ENCODE data around the gene CEP170.

The CEP170 gene

GRCh38 chr1:243254927-243255790 lies at the start of gene CEP170:
CEP170 (minus strand) TSS chr1:243255281; CDS start chr1:243225280, 30,001 bp downstream.
- peak; percentile 92 for DNase-seq

DNA sequence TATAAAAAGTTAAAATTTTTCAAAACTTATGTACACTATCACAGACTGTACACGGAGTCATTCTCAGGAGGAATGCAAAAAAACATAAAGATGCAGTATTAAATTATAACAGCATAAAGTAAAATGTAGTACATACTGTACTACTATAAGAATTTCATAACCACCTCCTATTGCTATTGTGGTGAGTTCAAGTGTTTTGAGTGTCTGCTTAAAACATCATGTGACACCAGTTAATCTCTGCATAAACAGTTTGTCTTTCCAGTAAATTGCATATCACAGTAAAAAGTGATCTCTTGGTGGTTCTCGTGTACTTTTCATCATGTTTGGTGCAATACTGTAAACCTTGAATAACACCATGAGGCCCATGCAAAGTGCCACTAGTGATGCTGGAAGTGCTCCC lies 46.0 kb upstream of the CEP170 start:
- DNase-seq = no peak

DNA sequence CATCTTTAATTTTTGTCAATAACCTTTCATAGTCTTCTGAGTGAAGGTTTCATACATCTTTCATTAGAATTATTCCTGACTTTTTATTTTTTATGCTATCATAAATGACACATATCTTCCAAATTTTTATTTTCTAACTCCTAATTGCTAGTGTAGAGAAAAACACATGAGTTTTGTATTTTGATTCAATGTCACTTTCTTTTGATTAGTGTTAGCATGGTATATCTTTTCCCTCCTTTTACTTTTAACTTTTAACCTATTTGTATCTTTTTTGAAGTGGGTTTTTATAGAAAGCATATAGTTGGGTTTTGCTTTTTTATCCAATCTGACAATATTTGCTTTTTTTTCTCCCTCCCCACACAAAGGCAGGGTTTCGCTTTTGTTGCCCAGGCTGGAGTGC lies 44.0 kb upstream of the CEP170 start:
- no peak for DNase-seq

DNA sequence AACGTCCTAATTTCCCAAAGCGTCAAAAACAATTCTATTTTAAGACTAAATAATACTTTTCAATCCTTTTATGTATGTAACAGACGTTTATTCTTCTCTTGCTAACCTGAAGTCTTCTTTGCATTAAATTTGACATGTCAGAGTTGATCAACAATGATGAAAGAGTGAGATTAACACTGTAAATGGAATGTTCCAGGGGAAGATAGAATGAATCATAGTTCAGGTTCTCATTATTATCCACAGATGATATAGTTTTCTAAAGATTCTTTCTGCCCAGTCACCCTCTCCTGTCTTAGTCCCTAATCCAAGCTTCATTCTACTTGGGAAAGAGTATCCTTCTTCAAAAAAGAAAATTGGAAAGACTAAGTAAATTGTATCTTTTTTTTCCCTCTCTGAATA lies 39.6 kb upstream of the CEP170 start:
- DNase-seq = no peak

DNA sequence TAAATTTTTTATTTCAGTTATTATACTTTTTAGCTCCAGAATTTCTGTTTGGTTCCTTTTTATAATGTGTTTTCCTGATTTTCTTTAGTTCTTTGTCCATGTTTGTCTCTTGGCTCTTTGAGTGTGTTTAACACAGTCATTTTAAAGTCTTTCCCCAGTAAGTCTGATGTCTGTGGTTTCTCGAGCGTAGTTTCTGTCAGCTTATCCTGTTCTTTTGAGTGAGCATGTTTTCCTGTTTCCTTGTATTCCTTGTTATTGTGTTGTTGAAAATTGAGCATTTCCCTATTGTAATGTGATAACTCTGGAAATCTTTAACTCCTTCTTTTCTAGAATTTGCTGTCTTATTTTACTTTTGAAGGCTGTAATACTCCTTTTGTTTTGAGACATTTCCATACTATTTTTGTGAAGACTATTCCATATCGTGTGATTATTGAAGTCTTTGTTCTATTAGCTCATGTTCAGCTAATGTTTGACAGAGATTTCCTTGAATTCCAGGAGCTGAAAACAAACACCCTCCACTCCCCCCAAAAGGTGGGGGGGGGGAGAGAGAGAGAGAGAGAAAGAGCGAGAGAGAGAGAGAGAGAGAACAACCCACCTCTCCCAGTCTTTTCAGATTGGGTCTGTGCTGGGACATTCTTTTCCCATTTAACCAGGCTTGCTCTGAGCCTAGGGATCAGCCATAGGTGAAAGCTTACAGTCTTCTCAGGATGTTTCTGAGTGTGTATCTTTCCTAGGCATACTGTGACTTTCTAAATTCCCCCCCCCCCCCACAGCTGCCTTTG lies 39.1 kb upstream of the CEP170 start:
- DNase-seq = no peak

GRCh38 chr1:243292117-243292516 lies 37.0 kb upstream of the CEP170 start:
- no peak for DNase-seq

- DNase-seq = no peak
These were observed 36.2 kb upstream of the CEP170 start for GRCh38 chr1:243291292-243291691.

- DNase-seq = no peak
These were observed 33.0 kb upstream of the CEP170 start for GRCh38 chr1:243288062-243288461.

DNA sequence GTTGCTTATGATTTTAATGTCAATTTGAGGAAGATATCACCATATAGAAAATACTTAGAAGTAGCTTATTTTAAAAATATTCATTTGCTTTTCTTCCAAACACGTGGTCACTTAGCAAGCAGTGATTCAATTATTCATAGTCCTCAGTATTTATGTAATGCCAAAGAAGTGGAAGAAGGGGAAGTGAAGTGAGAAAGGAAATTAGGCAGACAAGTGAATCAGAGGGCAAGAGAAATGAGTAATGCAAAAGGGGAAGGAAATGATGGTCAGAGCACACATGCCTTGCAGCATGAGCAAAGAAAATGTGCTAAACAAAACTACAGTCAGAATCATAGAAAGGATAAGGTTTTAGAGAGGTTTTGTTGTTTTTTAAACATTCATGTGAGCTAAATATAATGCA lies 32.6 kb upstream of the CEP170 start:
- peak; percentile 6 for DNase-seq

GRCh38 chr1:243287123-243287460 lies 32.0 kb upstream of the CEP170 start:
- no peak for DNase-seq

GRCh38 chr1:243286409-243287122 lies 31.5 kb upstream of the CEP170 start:
- no peak for DNase-seq

GRCh38 chr1:243281672-243282071 lies 26.6 kb upstream of the CEP170 start:
- no peak for DNase-seq

GRCh38 chr1:243280571-243281129 lies 25.6 kb upstream of the CEP170 start:
- DNase-seq = no peak

DNA sequence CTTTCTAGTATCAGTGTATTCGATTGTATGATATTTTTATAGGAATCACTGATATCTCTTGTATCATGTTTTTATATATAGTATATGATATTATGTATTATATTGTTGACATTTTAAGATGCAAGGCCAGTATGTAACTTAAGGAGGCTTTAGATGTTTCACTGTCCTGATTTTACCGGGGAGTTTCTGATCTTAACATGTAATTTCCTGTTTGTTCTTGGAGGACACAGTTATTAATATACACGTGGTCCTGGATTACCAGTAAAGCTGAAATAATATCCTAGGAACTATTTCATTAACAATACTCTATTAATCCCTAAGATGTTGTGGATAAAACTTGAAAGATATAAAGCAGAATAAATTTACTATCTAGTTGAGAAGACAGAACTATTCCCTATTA lies 20.2 kb upstream of the CEP170 start:
- DNase-seq = no peak

GRCh38 chr1:243273945-243274344 lies 18.9 kb upstream of the CEP170 start:
- DNase-seq = no peak

DNA sequence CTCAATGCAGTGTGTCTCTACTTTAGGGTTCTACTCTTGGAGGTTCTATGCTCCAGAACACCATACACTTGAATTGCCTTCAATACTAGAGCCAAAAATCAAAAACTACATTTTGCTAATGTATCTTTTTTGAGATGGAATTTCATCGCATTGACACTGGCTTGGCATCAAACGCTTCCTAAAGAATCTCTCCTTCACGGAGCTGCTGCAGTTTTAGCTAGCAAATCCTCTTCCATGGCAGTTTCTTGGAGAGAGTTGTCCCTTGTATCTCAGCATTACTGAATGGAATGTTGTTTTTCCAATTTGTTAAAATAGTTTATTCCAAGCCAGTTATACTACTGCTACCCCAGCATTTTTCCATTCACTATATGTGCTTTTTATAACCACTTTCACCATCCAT lies 18.4 kb upstream of the CEP170 start:
- DNase-seq = no peak

GRCh38 chr1:243272401-243272800 lies 17.3 kb upstream of the CEP170 start:
- DNase-seq = no peak

DNA sequence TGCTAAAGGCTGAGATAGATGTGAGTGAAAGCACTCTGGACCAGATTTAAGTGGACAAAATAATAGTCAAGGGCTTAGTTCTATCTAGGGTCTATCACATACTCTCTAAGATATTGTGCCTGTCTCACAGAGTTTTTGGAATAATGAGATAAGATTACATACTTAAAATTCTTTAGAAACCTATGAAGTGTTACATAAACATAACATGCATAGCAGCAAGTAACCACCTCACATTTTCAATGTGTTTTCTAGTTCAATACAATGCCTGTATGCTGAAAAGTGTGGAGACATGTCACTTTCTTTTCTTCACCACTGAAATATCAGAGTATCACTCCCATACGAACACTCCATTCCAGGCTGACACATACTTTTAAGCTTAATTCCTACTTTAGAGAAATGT lies 16.9 kb upstream of the CEP170 start:
- no peak for DNase-seq

DNA sequence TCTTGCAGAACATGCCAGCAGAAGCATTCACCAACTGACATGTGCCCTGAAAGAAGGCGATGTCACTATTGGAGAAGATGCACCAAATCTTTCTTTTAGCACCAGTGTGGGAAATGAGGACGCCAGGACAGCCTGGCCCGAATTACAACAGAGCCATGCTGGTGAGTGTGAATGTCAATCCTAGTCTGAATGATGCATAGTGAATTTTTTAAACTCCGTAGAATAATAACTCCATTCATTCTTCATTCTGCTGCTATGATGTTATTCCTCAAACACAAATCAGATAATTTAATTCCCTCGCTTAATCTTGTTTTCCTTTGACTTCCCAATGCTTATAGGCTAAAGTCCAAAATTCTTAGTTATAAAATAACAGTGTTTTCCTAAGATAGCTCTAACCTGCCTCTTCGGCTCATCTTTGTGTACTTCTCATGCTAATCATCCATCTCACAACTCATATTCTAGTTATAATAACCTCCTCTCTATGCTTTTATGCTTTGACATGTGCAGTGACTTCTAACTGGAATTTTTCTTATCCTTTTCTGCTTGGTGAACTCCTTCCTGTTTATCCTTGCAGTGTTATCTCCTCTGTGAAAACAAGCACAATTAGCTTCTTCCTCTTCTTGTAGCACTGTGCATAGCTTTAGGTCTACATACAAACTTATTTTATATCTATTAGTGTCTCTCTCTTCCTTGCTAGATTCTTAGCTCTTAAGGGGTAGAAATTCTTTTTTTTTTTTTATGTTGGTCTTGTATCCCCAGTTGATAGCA lies 15.2 kb upstream of the CEP170 start:
- no peak for DNase-seq

DNA sequence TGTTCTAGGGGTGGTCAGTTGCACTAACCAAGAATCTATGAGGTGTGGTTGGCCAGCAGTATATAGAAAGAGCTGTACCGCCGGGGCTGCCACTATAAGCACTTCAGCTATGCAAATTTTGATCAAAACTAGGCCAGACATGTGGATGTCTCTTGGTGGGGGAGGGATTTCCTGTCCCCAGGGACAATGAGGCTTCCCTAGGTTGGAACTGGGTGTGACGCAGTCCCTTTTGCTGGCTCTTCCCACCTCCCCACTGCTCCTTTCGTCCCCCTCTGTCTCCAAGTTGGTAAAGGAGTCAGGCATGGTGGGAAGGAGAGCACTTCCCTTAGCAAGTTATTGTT lies 14.3 kb upstream of the CEP170 start:
- no peak for DNase-seq

GRCh38 chr1:243268751-243269460 lies 13.8 kb upstream of the CEP170 start:
- DNase-seq = no peak
